GM12801 (cell line): ENCODE measurements around the gene SNX19.

Experiments used
- TF ChIP-seq, protein P1 (sequence below): IDR thresholded peaks from one replicate; pipeline ENCODE4 v1.5.1; 2011; ENCODE audit warnings: control low read depth; ENCODE audit not compliant: insufficient read length; ENCODE audit errors: extremely low read depth

SNX19 gene

DNA sequence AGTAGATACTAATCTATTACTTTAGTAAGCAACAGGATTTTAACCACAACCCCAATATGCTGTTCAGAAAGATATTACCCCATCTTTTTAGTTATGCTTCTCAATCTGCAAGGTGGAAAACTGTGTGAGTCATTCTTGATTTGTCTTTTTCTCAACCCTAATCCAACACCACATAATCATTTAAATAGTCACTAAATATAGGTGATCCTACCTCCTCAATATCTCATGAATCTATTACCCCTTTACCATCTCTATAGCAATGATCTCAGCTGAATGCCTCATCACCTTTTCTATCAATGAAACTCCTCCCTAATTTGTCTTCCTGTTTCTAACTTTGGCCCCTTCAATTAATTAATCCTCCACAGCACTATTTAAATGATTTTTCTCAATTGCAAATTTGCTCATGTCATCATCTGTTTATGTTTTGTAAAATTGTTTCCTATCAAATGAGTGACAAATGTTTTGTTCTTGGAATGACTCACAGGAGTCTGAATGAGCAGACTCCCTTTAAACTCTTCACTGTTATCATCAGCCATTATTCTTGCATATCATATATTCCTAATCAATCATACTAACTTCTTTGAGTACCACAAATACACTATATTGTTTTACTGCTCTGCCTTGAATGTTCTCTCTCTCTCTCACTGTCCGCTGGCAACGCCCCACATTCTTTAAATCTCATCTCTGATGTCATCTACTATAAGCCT lies 26.1 kb downstream of the SNX19 start:
- TF ChIP-seq, protein P1, sequence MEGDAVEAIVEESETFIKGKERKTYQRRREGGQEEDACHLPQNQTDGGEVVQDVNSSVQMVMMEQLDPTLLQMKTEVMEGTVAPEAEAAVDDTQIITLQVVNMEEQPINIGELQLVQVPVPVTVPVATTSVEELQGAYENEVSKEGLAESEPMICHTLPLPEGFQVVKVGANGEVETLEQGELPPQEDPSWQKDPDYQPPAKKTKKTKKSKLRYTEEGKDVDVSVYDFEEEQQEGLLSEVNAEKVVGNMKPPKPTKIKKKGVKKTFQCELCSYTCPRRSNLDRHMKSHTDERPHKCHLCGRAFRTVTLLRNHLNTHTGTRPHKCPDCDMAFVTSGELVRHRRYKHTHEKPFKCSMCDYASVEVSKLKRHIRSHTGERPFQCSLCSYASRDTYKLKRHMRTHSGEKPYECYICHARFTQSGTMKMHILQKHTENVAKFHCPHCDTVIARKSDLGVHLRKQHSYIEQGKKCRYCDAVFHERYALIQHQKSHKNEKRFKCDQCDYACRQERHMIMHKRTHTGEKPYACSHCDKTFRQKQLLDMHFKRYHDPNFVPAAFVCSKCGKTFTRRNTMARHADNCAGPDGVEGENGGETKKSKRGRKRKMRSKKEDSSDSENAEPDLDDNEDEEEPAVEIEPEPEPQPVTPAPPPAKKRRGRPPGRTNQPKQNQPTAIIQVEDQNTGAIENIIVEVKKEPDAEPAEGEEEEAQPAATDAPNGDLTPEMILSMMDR, result no peak

DNA sequence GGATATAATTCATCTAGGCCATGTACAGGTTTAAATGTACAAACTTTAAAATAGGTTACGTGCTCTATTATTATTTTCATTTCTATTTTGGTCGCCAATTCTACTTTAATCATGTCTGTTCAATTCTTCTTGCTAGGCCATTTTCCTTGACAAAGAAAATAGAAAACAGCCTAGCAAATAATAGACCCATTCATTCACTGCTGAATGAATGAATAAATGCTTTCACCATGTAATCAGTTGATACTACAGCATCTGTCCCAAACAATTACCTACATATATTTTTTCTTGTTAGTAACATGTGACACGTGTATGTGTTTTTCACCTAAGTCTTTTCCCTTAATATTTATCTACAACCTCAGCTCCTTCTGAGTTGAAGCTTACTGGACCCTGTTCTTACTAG lies 27.5 kb downstream of the SNX19 start:
- TF ChIP-seq, protein P1, result no peak

DNA sequence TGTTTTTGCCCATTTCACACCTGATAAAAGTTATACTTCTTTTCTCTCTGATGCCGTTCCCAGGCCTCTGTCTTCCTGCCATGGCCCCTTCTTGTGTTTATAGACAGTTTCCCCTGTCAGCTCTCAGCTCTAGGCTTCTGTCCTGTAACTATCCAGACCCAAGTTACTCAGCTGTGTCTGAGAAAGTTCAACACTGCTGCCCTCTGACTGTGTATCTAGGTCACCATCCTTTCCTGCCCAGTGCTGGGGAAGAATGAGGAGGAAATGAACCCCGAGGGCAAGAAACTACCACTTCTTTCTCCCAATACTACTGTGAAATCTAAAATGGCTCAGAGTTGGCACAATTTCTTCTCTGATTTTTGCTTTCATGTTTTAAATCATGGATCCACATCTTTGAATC lies 29.6 kb downstream of the SNX19 start:
- TF ChIP-seq, protein P1, result no peak

DNA sequence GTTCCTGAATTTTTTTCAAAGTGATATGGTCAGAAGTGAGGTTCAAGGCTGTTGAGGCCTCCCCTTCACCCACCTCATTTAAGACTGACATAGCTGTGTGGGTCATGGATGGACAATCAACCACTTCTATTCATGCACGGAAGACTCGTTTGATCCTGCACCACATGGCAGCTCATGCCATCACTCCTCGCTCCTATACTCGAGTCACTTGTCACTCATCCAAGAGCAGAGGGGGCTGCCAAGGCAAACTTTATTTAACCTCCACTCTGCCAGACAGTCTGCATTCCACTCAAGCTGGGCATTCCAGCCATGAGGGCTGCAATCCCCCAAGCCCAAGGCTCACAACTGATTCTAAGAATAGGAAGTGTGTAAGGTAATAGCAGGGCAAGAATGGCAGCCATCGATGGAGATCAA lies 34.1 kb downstream of the SNX19 start:
- TF ChIP-seq, protein P1, result no peak

DNA sequence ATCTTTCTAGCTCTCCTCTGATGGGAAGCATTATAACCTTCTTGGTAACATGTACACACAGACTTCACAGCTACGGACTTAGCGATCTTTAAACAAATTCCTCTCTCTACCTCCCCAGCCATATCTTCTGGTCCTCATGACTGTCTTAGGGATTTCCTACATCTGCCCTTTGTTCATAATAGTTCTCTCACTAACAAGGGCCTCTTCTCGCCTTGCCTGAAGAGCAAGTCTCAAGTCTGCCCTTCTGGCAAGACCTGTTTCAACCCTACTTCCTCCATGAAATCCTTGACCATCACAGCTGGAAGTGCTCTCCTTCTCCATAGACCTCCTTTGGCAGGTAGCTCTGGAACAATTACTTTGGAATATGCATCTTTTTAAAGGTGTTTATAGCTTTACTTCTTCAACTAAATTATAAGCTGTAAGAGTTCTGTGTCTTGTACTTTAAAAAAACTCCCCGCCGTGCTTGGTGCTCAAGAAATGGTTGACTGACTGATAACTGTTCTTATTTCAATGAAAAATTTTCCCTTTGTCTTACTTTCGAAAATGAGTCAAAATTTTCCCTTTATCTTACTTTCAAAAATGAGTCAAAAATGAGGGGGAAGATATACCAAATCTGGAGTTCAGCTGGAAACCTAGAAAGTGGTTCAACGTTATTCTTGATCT lies 34.7 kb downstream of the SNX19 start:
- TF ChIP-seq, protein P1, result no peak

DNA sequence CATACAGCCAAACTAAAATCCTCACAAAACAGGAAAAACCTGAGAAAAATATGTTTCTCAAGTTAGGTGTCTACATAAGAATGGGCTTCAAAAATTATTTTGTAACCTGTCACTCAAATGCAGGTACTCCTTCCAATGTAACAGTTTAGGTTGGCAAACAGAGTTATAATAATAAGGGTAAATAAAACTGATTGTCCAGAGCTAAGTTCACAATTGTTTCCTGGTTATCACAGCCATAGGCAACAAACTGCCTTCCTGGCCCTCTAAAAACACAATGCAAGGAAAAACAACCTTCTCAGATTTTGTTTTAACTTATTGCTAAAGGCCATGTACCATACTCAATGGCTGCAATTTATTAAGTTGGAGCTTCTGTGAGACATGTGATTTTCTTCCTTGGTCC lies 36.4 kb downstream of the SNX19 start:
- TF ChIP-seq, protein P1, result no peak

DNA sequence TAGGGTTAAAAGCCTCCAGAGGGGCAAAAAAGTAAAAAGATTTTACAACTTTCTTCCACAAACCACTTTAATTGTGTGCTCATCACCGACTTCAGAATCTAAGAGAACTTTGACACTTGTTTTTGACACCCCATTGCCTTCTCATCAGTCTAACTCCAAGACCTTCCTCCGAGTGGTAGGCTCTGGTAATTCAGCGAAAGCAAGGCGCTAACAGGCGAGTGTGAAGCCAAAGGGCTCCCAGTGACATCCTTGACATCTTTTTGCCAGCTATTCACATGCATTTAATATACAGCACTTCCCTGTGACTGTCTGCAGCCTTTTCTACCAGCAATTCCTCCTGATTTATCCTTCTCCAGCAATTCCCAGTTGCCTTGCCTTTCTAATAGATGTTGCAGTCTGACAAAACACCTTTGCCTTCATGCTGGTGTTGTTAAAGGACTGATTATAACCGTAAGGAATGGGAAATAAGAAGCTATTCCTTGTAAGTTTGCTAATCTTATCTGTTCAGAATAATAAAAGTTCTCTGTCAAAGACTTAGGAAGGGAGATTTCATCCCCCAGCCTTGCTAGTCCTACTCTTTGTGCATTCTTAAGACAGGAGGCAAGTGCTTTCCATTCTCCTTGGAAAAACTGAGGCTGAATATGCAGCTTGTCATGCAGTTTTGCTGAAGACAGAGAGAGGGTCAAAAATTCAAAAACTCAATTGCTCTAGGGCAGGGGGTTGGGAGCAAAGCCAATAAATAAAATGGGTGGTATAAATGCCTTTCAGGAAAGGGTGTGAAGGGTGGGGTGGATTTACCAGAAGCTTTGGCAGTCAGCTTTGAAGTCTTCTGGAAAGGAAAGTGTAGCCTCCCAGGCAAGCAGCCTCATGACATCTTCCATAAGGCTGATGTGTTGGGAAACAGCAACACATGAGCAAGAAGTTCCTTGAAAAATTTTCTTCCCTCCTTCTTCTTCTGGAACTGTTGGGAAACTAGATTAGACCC lies 39.1 kb downstream of the SNX19 start:
- TF ChIP-seq, protein P1, result no peak
